ENCODE results near the gene PAXIP1. TPM values are rescaled to one million over a fixed set of nuclear protein-coding genes. Genes with fewer than 3 reads are reported as not detected.

Gene PAXIP1
- total RNA-seq, 1 experiment from 2014 or later = 32.6 TPM

- no peak overlapping the region for H3K14ac ChIP-seq (ENCODE audit: insufficient read depth, low read length)
- H4K20me1 ChIP-seq (ENCODE audit: control insufficient read depth, insufficient read depth, insufficient read length) = no peaks in the 10 kb centered on the region
- no peak overlapping the region for H2AK5ac ChIP-seq (ENCODE audit: insufficient read length, low read length)
- H3K27ac ChIP-seq (ENCODE audit: insufficient read length, low read depth, low read length) = no peak overlapping the region
- H3K4me1 ChIP-seq (ENCODE audit: insufficient read depth, low read length) = no peaks in the 10 kb centered on the region
- H3K9ac ChIP-seq (ENCODE audit: extremely low read depth, insufficient read length, low read length) = no peak overlapping the region
- H3K23me2 ChIP-seq (ENCODE audit: insufficient read length, low read depth, low read length, poor library complexity, severe bottlenecking) = peaks cover 3% of the 10 kb centered on the region
- no peak overlapping the region for H2BK5ac ChIP-seq (ENCODE audit: insufficient read length, low read length)
- peaks cover 0 to 5% of the 10 kb centered on the region in 2 experiments; a peak in 3 of 5 replicates for H3K9me3 Mint-ChIP-seq
- no peaks in the 10 kb centered on the region for H3K79me2 ChIP-seq (ENCODE audit: insufficient read depth, low read length)
- H3K4me2 ChIP-seq (ENCODE audit: insufficient read depth, insufficient read length, low read length) = no peak overlapping the region
- no peak overlapping the region for H4K91ac ChIP-seq (ENCODE audit: insufficient read length, low read depth, low read length)
- H3K27ac Mint-ChIP-seq = peak overlapping the region in 1 of 3 experiments; percentile 18; a peak in 1 of 7 replicates
- peaks cover 26% of the 10 kb centered on the region for H3K27me3 Mint-ChIP-seq (ENCODE audit: low read depth)
- no peak overlapping the region for H4K8ac ChIP-seq (replicated peaks; ENCODE audit: insufficient read length, low read depth, low read length)
- TF ChIP-seq CTCF (conservative IDR thresholded peaks at IDR 0.05) = no peak
- H2AFZ ChIP-seq (ENCODE audit: low read length) = no peak overlapping the region
- no peak overlapping the region for H3K56ac ChIP-seq (ENCODE audit: insufficient read length, low read depth, low read length)
- H3K79me1 ChIP-seq (ENCODE audit: insufficient read depth, low read depth, low read length, poor library complexity, severe bottlenecking) = no peaks in the 10 kb centered on the region
- H3K4me1 Mint-ChIP-seq = peaks cover 5 to 7% of the 10 kb centered on the region in 2 experiments
- H3K36me3 Mint-ChIP-seq (ENCODE audit: insufficient read depth in 1 of 3, low read depth in 3 of 3) = peaks cover 0 to 2% (median 0%) of the 10 kb centered on the region in 3 experiments; a peak in 2 of 7 replicates
- H3K18ac ChIP-seq (ENCODE audit: insufficient read length, low read depth, low read length) = no peak overlapping the region
- H2BK12ac ChIP-seq (ENCODE audit: insufficient read length, low read depth, low read length) = no peak overlapping the region
- no peak overlapping the region for H4K5ac ChIP-seq (ENCODE audit: insufficient read length, low read depth, low read length)
- no peaks in the 10 kb centered on the region for H3K27me3 ChIP-seq (ENCODE audit: insufficient read depth, low read length)
- no peak overlapping the region for H3K23ac ChIP-seq (ENCODE audit: insufficient read length, low read depth, low read length)
- H2BK15ac ChIP-seq (ENCODE audit: low read depth, low read length) = no peak overlapping the region
- H3K4me3 Mint-ChIP-seq = no peak overlapping the region
- DNase-seq = no peak
- no peaks in the 10 kb centered on the region for H3K9me3 ChIP-seq (ENCODE audit: control insufficient read depth, low read depth, low read length)
- H3T11ph ChIP-seq (ENCODE audit: low read length) = no peak overlapping the region
- H2BK20ac ChIP-seq (ENCODE audit: low read depth, low read length, poor library complexity, severe bottlenecking) = no peak overlapping the region
- no peak overlapping the region for H2BK120ac ChIP-seq (ENCODE audit: low read depth, low read length, poor library complexity, severe bottlenecking)
- no peak overlapping the region for H3K4ac ChIP-seq (ENCODE audit: low read depth, low read length)
- WGBS (ENCODE audit: extremely low coverage, insufficient read length, low lambda C conversion rate) = no CpG with 5 or more reads among the region's 6 CpGs
Measured at GRCh38 chr7:154918266-154918665, 84.7 kb downstream of the PAXIP1 start.
